GM19351 (cell line): ENCODE measurements around the gene CEP41.
"Not testable (repeated sequence)": the region's sequence is repeated elsewhere in the genome, so short reads cannot be mapped to it uniquely, and the experiment has no call there.

ENCODE experiments used
- ATAC-seq: cut with Tn5 transposase; IDR thresholded peaks from one replicate; pipeline ENCODE4 v1.9.1; 2021; ENCODE audit warnings: mild to moderate bottlenecking, moderate library complexity; ENCODE audit not compliant: unreplicated experiment

The CEP41 gene

GRCh38 chr7:130393841-130394411 is 46.9 kb downstream of the CEP41 start:
- ATAC-seq: no peak

GRCh38 chr7:130393101-130393561 is 47.7 kb downstream of the CEP41 start:
- no peak for ATAC-seq

- ATAC-seq: no peak
These were observed 50.3 kb downstream of the CEP41 start for GRCh38 chr7:130390486-130390885.

- no peak for ATAC-seq
These were observed 52.1 kb downstream of the CEP41 start for GRCh38 chr7:130388671-130389070.

GRCh38 chr7:130387628-130388403 is 53.0 kb downstream of the CEP41 start:
- no peak for ATAC-seq

- ATAC-seq: no peak
These were observed 53.5 kb downstream of the CEP41 start for GRCh38 chr7:130387306-130387627.

- no peak for ATAC-seq
These were observed 53.9 kb downstream of the CEP41 start for GRCh38 chr7:130386876-130387275.

- ATAC-seq: no peak
These were observed 55.2 kb downstream of the CEP41 start for GRCh38 chr7:130385600-130386066.

GRCh38 chr7:130384841-130385599 is 55.8 kb downstream of the CEP41 start:
- no peak for ATAC-seq

- no peak for ATAC-seq
These were observed 56.4 kb downstream of the CEP41 start for GRCh38 chr7:130384371-130384801.

- ATAC-seq: no peak
These were observed 57.4 kb downstream of the CEP41 start for GRCh38 chr7:130383187-130383980.

- no peak for ATAC-seq
These were observed 59.1 kb downstream of the CEP41 start for GRCh38 chr7:130381468-130382312.

GRCh38 chr7:130380861-130381455 is 59.9 kb downstream of the CEP41 start:
- ATAC-seq: no peak

- ATAC-seq: no peak
These were observed 60.6 kb downstream of the CEP41 start, which contains the start of gene CPA1 for GRCh38 chr7:130379921-130380860. Gene CPA1 (plus strand): TSS chr7:130380494. CDS start chr7:130380521, 27 bp downstream.

GRCh38 chr7:130379532-130379920 is 61.3 kb downstream of the CEP41 start:
- no peak for ATAC-seq

- no peak for ATAC-seq
These were observed 61.8 kb downstream of the CEP41 start for GRCh38 chr7:130379019-130379418.

GRCh38 chr7:130377178-130377577 is 63.6 kb downstream of the CEP41 start:
- ATAC-seq: no peak

- not testable (repeated sequence) for ATAC-seq
These were observed 64.4 kb downstream of the CEP41 start for GRCh38 chr7:130376461-130376860.
